GM13976 (cell line): ENCODE data around the gene ZFP36L1.

Experiments used
- DNase-seq: peaks from one replicate; pipeline ENCODE4 v3.0.0; 2012; ENCODE audit warnings: low spot score
- in situ Hi-C: fragments of 300-500 bp; cut with MboI; formaldehyde crosslinking; loops from one replicate; pipeline ENCODE4 v1.12.0; 2022; ENCODE audit warnings: low sequenced_read_pairs, mixed read lengths, inconsistent platforms; ENCODE audit not compliant: unreplicated experiment
- TF ChIP-seq, protein P1 (sequence below): IDR thresholded peaks from 2 replicates; pipeline ENCODE4 v1.5.1; 2012; ENCODE audit warnings: borderline replicate concordance, mild to moderate bottlenecking; ENCODE audit not compliant: insufficient read depth; ENCODE audit errors: extremely low read depth, missing control alignments, control extremely low read depth

Gene ZFP36L1, protein sequence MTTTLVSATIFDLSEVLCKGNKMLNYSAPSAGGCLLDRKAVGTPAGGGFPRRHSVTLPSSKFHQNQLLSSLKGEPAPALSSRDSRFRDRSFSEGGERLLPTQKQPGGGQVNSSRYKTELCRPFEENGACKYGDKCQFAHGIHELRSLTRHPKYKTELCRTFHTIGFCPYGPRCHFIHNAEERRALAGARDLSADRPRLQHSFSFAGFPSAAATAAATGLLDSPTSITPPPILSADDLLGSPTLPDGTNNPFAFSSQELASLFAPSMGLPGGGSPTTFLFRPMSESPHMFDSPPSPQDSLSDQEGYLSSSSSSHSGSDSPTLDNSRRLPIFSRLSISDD

DNA sequence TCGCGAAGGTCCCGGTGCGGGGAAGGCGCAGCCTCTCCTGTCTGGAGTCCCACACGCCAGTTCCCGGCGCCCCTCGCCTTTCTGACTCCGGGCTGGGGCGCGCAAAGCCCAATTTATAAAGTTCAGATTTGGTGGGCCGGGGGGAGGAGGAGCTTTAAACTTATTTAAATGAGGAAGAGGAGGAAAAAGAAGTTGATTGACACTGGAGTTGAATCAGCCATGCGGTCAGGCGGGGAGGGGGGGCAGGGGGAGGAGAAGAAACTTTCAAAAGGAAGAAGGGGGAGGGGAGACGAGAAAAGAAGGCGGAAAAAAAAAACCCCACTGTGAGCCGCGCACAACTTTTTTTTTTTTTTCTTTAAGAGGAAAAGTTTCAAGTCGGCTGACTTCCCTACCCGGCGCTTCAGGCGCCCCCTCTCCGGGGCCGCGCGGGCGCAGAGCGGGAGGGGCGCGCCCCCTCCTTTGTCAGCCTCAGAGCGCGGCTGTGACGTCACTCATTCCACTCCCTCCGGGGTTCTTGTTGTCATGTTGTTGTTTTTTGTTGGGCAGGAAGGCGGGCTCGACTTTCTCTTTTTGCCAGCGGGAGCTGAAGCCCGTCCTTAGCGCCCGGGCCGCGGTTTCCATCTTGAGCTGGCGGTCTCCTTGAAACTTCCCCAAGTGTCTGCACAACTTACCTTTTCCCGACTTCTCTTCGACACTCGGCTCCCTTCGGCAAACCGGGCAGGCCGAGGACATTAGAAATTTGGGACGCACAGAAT lies at the start of gene ZFP36L1:
Gene ZFP36L1 (minus strand): TSS at position 89 of the 755 bp plus-strand sequence. CDS start 129 bp downstream, outside the sequence.
- TF ChIP-seq, protein P1, sequence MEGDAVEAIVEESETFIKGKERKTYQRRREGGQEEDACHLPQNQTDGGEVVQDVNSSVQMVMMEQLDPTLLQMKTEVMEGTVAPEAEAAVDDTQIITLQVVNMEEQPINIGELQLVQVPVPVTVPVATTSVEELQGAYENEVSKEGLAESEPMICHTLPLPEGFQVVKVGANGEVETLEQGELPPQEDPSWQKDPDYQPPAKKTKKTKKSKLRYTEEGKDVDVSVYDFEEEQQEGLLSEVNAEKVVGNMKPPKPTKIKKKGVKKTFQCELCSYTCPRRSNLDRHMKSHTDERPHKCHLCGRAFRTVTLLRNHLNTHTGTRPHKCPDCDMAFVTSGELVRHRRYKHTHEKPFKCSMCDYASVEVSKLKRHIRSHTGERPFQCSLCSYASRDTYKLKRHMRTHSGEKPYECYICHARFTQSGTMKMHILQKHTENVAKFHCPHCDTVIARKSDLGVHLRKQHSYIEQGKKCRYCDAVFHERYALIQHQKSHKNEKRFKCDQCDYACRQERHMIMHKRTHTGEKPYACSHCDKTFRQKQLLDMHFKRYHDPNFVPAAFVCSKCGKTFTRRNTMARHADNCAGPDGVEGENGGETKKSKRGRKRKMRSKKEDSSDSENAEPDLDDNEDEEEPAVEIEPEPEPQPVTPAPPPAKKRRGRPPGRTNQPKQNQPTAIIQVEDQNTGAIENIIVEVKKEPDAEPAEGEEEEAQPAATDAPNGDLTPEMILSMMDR: no peak
- in situ Hi-C loops: loop anchor here (10.0 kb wide), 1 partner anchor 388 kb away; no protein-coding TSS in a partner anchor
- peak; percentile 90 for DNase-seq

DNA sequence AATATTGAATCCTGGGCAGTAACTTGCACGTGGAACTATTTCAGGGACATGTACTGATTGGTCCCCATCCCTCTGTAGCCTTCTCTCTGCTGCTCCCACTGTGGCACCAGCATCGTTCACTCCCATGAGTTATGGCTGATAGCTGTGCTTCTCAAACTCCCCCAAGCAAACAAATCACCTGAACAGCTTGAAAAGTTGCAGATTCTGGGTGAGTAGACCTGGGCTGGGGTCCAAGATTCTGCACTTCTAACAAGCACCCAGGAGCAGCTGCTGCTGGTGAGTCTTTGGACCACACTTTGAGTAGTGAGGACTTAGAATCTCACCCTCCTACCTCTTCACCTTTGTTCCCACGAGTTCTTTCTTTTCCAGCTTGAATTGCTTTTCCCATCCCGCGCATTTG lies 49.4 kb upstream of the ZFP36L1 start:
- TF ChIP-seq, protein P1: no peak
- in situ Hi-C loops: loop anchor here (25.0 kb wide), 1 partner anchor 1005 kb away; no protein-coding TSS in a partner anchor

GRCh38 chr14:68841016-68841809 lies 48.3 kb upstream of the ZFP36L1 start:
- no peak for DNase-seq
- in situ Hi-C loops: loop anchor here (25.0 kb wide), 1 partner anchor 1004 kb away; no protein-coding TSS in a partner anchor
- TF ChIP-seq, protein P1: no peak

More for the DNA sequence above, 49.4 kb upstream of the ZFP36L1 start:
- DNase-seq: no peak

DNA sequence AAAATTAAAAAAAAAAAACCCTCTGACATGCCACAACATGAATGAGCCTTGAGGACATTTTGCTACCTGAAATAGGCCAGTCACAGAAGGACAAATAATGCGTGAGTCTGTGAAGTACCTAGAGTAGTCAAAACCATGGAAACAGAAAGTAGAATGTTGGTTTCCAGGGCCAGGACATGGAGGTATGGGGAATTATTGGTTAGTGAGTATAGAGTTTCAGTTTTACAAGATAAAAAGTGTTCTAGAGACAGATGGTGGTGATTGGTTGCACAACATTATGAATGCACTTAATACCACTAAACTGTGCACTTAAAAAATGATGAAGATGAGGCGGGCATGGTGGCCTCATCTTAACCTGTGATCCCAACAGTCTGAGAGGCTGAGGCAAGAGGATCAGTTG lies 47.6 kb upstream of the ZFP36L1 start:
- TF ChIP-seq, protein P1: no peak
- DNase-seq: no peak
- in situ Hi-C loops: loop anchor here (25.0 kb wide), 1 partner anchor 1003 kb away; no protein-coding TSS in a partner anchor

DNA sequence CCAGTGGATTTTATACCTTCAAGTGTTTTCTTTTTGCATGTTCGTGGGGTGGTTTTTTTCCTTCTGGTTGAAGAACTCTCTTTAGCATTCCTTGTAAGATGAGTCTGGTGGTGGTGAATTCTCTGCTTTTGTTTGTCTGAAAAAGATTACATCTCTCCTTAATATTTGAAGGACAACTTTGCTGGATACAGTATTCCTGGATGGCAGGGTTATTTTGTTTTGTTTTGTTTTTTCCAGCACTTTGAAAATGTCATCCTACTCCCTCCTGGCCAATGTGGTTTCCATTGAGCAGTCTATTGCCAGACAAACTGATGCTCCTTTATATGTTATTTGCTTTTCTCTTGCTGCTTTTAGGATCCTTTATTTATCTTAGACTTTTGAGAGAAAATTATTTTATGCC lies 43.2 kb upstream of the ZFP36L1 start:
- in situ Hi-C loops: loop anchor here (25.0 kb wide), 1 partner anchor 999 kb away; no protein-coding TSS in a partner anchor
- no peak for DNase-seq
- TF ChIP-seq, protein P1: no peak

DNA sequence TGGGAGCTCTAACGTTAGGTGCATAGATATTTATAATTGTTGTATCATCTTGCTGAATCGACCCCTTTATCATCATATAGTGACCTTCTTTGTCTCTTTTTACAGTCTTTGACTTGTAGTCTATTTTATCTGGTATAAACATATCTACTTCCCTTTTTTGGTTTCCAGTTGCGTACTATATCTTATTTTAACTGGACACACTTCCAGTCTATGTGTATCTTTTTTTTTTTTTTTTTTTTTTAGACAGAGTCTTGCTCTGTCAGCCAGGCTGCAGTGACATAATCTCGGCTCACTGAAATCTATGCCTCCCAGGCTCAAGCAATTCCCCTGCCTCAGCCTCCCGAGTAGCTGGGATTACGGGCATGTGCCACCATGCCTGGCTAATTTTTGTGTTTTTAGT lies 41.9 kb upstream of the ZFP36L1 start:
- no peak for DNase-seq
- TF ChIP-seq, protein P1: no peak
- in situ Hi-C loops: loop anchor here (25.0 kb wide), 1 partner anchor 998 kb away; no protein-coding TSS in a partner anchor
